PC-3 (cell line): ENCODE measurements around the gene HOMER3.
"Not testable (repeated sequence)": the region's sequence is repeated elsewhere in the genome, so short reads cannot be mapped to it uniquely, and the experiment has no call there.

Experiments used
- EZH2phosphoT487 ChIP-seq: fragments of 300-600 bp; sonication (generic); IDR thresholded peaks from 2 replicates; pipeline ENCODE4 v1.6.1; 2018; ENCODE audit warnings: mild to moderate bottlenecking, antibody characterized with exemption, low read length, borderline replicate concordance
- TF ChIP-seq, protein P1 (sequence below): fragments of 300-600 bp; sonication (generic); conservative IDR thresholded peaks from 2 replicates; pipeline ENCODE4 v1.5.1; 2017; ENCODE audit warnings: antibody characterized with exemption, low read depth, mild to moderate bottlenecking, low read length

GRCh38 chr19:18917593-18917992, 23.4 kb downstream of the HOMER3 start:
- TF ChIP-seq, protein P1, sequence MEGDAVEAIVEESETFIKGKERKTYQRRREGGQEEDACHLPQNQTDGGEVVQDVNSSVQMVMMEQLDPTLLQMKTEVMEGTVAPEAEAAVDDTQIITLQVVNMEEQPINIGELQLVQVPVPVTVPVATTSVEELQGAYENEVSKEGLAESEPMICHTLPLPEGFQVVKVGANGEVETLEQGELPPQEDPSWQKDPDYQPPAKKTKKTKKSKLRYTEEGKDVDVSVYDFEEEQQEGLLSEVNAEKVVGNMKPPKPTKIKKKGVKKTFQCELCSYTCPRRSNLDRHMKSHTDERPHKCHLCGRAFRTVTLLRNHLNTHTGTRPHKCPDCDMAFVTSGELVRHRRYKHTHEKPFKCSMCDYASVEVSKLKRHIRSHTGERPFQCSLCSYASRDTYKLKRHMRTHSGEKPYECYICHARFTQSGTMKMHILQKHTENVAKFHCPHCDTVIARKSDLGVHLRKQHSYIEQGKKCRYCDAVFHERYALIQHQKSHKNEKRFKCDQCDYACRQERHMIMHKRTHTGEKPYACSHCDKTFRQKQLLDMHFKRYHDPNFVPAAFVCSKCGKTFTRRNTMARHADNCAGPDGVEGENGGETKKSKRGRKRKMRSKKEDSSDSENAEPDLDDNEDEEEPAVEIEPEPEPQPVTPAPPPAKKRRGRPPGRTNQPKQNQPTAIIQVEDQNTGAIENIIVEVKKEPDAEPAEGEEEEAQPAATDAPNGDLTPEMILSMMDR: not testable (repeated sequence)
- not testable (repeated sequence) for TF ChIP-seq EZH2phosphoT487
